Fibroblast of pulmonary artery (primary cell): ENCODE results near the gene JUP.

ENCODE experiments used
- DNase-seq: peaks from one replicate; pipeline ENCODE4 v3.0.0-alpha.2; 2010; ENCODE audit warnings: low read depth
- H3K4me3 ChIP-seq: replicated peaks from 2 replicates; pipeline ENCODE4 v1.5.1; 2011; ENCODE audit warnings: low read depth, mild to moderate bottlenecking, control low read depth, low read length, moderate library complexity
- TF ChIP-seq, protein P1 (sequence below): IDR thresholded peaks from 2 replicates; pipeline ENCODE4 v1.5.1; 2011; ENCODE audit warnings: mild to moderate bottlenecking, control low read depth, low read length, inconsistent platforms; ENCODE audit errors: missing control alignments

Gene JUP

DNA sequence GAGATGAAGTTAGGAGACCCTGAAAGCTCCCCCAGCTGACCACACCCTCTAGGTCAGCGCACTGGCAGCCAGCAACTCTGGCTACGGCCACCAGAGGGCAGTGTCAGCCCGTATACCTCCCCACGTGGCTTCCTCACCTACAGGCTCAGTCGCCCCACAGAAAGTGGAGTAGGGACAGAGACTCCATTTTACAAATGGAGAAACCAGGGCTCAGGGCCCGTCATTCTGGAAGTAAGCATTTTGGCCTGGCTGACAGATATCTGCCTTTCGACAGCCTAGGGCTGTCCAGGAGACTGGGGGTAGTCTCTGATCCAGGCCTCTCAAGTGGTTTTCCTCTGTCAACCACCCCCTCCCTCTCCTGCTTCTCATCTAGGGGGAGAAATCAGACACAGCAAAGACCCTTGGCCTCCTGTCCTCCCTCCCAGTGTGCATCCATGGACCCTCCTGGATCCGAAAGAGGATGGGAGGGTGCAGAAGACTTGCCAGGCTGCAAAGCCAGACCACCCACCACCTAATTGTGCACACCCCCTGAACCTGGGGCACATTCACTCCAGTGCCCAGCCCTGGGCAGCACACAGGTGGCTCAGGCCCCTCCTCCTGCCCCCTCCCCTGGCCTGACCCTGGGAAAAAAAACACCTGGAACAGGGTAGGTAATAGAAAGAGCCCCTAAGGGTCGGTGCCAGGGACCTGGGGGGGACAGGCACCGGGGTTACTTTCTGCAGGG, 48.3 kb downstream of the JUP start:
- H3K4me3 ChIP-seq = no peak overlapping the region
- TF ChIP-seq, protein P1, sequence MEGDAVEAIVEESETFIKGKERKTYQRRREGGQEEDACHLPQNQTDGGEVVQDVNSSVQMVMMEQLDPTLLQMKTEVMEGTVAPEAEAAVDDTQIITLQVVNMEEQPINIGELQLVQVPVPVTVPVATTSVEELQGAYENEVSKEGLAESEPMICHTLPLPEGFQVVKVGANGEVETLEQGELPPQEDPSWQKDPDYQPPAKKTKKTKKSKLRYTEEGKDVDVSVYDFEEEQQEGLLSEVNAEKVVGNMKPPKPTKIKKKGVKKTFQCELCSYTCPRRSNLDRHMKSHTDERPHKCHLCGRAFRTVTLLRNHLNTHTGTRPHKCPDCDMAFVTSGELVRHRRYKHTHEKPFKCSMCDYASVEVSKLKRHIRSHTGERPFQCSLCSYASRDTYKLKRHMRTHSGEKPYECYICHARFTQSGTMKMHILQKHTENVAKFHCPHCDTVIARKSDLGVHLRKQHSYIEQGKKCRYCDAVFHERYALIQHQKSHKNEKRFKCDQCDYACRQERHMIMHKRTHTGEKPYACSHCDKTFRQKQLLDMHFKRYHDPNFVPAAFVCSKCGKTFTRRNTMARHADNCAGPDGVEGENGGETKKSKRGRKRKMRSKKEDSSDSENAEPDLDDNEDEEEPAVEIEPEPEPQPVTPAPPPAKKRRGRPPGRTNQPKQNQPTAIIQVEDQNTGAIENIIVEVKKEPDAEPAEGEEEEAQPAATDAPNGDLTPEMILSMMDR = peak; percentile 95
- DNase-seq = peak; percentile 81

DNA sequence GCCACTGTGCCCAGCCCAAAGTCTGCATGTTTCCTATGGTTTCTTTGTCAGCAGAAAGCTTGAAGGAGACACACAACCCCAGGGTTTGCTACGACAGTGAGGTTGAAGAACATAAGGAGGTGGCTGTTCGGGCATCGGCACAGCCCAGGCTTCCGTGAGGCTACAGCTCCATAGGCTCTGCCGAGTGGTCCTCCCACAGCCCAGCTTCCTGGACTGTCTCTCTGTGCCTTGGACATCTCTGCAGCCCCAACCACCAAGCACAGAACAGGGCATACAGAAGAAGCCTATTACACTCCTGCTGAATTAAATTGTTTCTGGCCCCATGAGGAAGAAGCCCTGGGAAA, 48.9 kb downstream of the JUP start:
- H3K4me3 ChIP-seq = no peak overlapping the region
- TF ChIP-seq, protein P1 = no peak

DNA sequence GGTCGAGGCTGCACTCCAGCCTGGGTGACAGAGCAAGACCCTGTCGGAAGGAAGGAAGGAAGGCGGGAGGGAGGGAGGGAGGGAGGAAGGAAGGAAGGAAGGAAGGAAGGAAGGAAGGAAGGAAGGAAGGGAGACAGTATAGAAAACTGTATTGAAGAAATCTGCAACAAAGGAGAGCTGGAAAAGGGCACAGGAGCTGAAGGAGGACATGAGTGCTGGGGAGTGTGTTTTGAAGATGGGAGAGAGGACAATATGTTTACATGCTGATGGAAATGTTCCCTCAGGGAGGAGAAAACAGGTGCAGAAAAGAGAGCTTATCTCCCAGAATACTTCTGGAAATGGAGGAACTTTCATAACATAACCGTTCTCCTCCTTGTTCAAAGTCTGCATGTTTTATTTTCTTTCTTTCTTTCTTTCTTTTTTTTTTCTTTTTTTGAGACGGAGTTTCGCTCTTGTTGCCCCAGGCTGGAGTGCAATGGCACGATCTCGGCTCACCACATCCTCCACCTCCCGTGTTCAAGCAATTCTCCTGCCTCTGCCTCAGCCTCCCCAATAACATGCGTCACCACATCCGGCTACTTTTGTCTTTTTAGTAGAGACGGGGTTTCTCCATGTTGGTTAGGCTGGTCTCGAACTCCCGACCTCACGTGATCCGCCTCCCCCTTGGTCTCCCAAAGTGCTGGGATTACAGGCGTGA, 49.4 kb downstream of the JUP start:
- TF ChIP-seq, protein P1 = no peak
- no peak for DNase-seq
- H3K4me3 ChIP-seq = no peak overlapping the region

More for the DNA sequence above, 48.9 kb downstream of the JUP start:
- no peak for DNase-seq

DNA sequence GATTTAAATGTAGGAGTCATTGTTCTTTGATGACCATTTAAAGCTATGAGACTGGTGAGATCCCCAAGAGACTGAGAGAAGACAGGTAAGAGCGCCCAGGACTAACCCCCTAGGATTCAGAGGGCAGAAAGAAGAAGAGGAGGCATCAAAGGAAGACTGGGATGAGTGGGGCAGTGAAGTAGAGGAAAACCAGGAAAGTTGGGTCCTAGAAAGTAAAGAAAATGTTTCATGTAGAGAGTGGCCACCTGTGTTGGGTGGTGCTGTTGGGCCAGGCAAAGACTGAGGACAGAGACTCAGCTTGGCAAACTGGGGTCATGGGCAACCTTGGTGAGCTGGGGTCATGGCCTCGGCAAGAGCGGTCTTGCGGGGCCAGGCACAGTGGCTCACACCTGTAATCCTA, 50.8 kb downstream of the JUP start:
- H3K4me3 ChIP-seq = no peak overlapping the region

DNA sequence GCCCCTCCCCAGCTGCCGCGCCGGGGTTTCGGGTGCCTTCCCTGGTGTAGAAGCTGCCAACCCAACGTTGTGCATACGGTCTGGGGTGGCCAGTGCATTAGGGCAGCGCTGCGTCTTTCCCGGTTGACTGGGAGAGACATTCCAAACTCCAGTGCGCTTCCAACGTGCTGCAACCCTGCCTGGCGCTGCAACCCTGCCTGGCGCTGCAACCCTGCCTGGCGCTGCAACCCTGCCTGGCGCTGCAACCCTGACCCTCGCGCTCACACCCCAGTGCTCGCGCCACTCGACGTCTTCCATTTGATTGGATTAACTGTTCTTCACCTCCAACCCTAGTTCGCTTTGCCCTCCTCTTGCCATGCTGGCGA, 51.6 kb downstream of the JUP start:
- peak overlapping the region; percentile 42 for H3K4me3 ChIP-seq
- TF ChIP-seq, protein P1 = no peak
- no peak for DNase-seq

More for the DNA sequence above, 50.8 kb downstream of the JUP start:
- DNase-seq = no peak
- TF ChIP-seq, protein P1 = no peak

DNA sequence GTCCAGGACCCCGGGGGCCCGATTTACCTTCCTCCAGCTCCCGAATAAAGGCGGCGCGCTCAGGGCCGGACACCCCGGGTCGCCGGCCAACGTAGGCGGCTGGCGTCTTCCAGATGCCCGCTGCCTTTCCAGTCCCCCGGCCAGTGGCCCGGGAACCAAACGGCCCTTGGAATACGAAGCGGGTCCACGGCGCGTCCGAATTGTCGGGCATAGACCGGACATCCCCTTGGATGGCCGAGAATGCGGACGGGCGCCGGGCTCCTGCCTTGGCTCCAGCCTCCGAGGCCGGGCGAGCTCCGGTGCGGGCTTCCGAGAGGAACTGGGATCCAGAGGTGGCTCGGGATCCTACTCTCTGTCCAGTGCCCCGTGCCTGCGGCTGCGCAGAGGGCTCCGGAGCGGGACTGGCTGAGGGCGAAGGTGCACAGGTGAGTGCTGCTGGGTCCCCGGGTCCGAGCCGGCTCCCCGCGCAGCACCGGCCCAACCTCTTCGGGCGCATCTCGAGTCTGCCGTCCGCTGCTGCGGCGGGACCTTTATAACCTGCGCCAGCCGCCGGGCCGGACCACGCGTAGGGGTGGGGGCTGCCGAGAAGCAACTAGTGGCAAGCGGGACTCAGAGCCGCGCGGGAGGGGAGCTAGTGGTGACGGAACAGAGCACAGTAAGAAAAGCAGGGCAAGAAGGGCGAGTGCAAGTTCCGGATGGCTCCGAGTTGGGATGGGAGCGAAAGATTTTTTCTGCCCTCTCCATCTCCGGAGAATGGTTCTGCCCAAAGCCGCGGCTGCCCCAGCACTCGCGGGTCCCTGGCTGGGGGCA, 52.2 kb downstream of the JUP start, which contains the start of gene HAP1:
Gene HAP1 (minus strand): TSS at position 505 of the 810 bp plus-strand sequence. CDS start 9 bp downstream, at position 496.
- peak within 1 kb of the TSS; percentile 42 for H3K4me3 ChIP-seq
- DNase-seq = peak; percentile 21
- TF ChIP-seq, protein P1 = no peak
